Testis (tissue), 3 donors: ENCODE measurements around the gene RER1. TPM values are rescaled to one million over a fixed set of nuclear protein-coding genes. Genes with fewer than 3 reads are reported as not detected.

ENCODE experiments used
- DNase-seq: peaks from one replicate; pipeline ENCODE4 v3.0.0-alpha.2; 2019
- H3K27ac ChIP-seq, 2 donors: fragments of 200-600 bp; sonication (generic); one replicate each; pipeline ENCODE4 v1.5.1; 2019
- H3K27me3 ChIP-seq: fragments of 200-600 bp; sonication (generic); one replicate; pipeline ENCODE4 v1.5.1; 2019
- H3K36me3 ChIP-seq: fragments of 200-600 bp; sonication (generic); one replicate; pipeline ENCODE4 v1.5.1; 2017; ENCODE audit warnings: low read depth; ENCODE audit errors: missing control alignments
- H3K4me1 ChIP-seq: fragments of 200-600 bp; sonication (generic); one replicate; pipeline ENCODE4 v1.5.1; 2019
- H3K4me3 ChIP-seq, 2 donors: fragments of 200-600 bp; sonication (generic); one replicate each; pipeline ENCODE4 v1.5.1; 2017 to 2019
- H3K9me3 ChIP-seq: fragments of 200-600 bp; sonication (generic); one replicate; pipeline ENCODE4 v1.5.1; 2017
- POLR2A ChIP-seq: fragments of 450-650 bp; IDR thresholded peaks from one replicate; pipeline ENCODE4 v1.6.1; 2017; ENCODE audit warnings: antibody characterized with exemption, mild to moderate bottlenecking, moderate library complexity
- WGBS, 2 donors: methylation state at CpG; one replicate each; pipeline ENCODE4 v1.1.5; 2018; 5-methylcytosine and 5-hydroxymethylcytosine counted together
- intact Hi-C: fragments of 100-400 bp; cut with DNase I; formaldehyde crosslinking; loops from one replicate; pipeline ENCODE4 v1.15.1; 2023; ENCODE audit warnings: low total_unique reads
- polyA plus RNA-seq: library from polyadenylated mRNA; stranded (reverse); fragments of 350-450 nt; fragmentation: Illumina TruSeq; extraction: RNeasy Lipid Tissue Mini Kit (QIAGEN cat#74804); gene quantifications from one replicate; pipeline ENCODE4 v1.2.3, GENCODE V29; 2014; ENCODE audit warnings: low read depth, low replicate concordance; ENCODE audit not compliant: insufficient read depth
- total RNA-seq, 2 donors: library from RNA; depleted of rRNA; stranded (reverse); fragments of >200 nt; gene quantifications; one replicate each; pipeline ENCODE4 v1.2.3, GENCODE V29; 2016
- TF ChIP-seq, protein P1 (sequence below), 3 experiments: fragments of 450-650 bp in 2 of 3; fragments of 200-600 bp in 1 of 3; sonication (generic) in 1 of 3; IDR thresholded peaks; one replicate each; pipeline ENCODE4 v1.5.1; 2016 to 2019; ENCODE audit warnings: antibody characterized with exemption in 3 of 3, mild to moderate bottlenecking in 2 of 3, moderate library complexity in 1 of 3

Gene RER1
- total and polyA plus RNA-seq, 3 donors from 2014 or later = 89.9 to 262 (median 104) TPM

DNA sequence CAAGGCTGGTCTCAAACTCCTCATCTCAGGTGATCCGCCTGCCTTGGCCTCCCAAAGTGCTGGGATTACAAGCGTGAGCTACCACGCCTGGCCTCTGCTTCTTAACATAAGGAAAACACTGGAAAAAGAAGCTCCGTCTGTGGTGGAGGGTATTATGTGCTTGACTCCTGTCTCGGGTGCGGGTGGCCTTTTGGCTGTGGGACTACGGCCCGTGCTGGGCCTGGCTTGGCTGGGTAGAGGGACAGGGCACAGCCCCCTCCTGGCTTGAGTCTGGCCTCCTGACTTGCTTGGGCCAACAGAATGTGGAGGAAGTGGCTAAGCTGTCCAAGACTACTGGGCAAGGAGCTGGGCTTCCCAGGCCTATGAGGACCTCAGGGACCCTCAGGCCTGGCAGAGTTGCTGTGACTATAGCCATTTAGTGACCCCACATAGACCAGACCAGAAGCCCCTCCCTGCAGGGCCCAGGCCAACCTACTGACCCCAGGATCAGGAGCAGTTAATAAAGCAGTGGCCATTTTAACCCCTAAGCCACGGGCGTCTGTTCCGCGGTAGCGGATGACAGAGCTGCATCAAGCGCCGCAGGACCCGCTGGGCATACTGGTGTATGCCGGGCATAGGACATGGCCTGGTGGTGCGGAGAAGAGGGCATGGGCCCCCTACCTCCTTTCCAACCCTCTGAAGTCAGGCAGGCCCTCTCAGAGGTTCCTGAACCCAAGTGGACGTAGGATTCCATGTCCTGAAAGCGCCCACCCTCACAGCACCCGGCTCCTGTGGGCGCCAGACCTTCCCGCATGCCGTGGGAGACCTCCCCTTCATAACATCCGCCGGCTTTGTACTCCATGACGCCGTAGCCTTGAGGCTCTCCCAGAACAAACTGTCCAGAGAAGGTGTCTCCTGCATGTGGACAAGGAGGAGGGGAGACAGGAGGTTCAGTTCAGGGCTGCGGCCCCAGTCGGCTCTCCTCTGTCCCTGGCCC lies 4.7 kb upstream of the RER1 start:
- DNase-seq = no peak
- Histone ChIP-seq H3K9me3 (no peaks in the 10 kb centered on the region), H3K4me1 (peaks cover 8% of the 10 kb centered on the region), H3K27ac (no peak overlapping the region), H3K4me3 (no peak overlapping the region), H3K36me3 (no peaks in the 10 kb centered on the region), H3K27me3 (no peaks in the 10 kb centered on the region)
- intact Hi-C loops = loop anchor here (10.0 kb wide), 1 partner anchor 52 kb away; no protein-coding TSS in a partner anchor
- TF ChIP-seq, protein P1, sequence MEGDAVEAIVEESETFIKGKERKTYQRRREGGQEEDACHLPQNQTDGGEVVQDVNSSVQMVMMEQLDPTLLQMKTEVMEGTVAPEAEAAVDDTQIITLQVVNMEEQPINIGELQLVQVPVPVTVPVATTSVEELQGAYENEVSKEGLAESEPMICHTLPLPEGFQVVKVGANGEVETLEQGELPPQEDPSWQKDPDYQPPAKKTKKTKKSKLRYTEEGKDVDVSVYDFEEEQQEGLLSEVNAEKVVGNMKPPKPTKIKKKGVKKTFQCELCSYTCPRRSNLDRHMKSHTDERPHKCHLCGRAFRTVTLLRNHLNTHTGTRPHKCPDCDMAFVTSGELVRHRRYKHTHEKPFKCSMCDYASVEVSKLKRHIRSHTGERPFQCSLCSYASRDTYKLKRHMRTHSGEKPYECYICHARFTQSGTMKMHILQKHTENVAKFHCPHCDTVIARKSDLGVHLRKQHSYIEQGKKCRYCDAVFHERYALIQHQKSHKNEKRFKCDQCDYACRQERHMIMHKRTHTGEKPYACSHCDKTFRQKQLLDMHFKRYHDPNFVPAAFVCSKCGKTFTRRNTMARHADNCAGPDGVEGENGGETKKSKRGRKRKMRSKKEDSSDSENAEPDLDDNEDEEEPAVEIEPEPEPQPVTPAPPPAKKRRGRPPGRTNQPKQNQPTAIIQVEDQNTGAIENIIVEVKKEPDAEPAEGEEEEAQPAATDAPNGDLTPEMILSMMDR (IDR thresholded peaks at IDR 0.05) = no peak
- TF ChIP-seq POLR2A = no peak
- 92 to 94% methylated on average over 9 to 30 of the region's 30 CpGs for WGBS, 2 donors

DNA sequence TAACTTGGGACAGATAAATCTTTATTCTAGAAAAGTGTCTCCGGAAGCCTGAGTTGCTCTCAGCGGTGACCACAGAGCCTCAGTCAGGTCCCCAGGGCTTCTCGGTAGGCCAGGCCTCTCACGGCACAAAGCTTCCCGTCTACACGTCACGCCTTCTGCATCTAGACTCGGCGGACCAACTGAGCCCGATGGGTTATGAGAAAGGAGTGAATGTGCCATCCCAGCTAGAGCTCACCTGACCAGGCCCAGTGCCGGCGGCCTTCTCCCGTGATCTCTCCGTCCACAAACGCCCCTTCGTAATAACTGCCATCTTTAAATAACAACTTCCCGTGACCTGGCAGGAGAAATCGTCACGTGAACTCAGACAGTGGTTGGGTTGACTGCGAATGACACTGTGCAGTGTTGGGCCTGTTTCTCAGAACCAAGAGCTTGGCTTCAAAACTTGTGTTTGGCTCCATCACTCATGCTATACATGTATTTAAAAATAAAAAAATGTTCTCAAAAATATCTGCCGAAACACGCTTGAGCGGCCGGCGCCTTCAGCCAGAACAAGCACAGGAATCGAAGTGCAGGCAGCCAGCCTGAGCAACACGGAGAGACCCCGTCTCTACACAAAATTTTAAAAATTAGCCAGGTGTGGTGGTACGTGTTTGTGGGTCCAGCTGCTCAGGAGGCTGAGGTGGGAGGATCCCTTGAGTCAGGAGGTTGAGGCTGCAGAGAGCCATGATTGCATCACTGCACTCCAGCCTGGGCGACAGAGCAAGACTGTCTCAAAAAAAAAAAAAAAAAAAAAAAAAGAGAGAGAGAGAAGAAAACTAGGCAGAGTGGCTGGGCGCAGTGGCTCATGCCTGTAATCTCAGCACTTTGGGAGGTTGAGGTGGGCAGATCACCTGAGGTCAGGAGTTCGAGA lies 3.4 kb upstream of the RER1 start:
- H3K27me3 ChIP-seq = no peaks in the 10 kb centered on the region
- H3K4me1 ChIP-seq = peaks cover 19% of the 10 kb centered on the region
- WGBS, 2 donors = 95 to 96% methylated on average over 31 to 32 of the region's 32 CpGs
- DNase-seq = no peak
- H3K4me3 ChIP-seq = no peak overlapping the region
- TF ChIP-seq, protein P1 (IDR thresholded peaks at IDR 0.05) = no peak
- TF ChIP-seq POLR2A = no peak
- no peaks in the 10 kb centered on the region for H3K9me3 ChIP-seq
- intact Hi-C loops = loop anchor here (10.0 kb wide), 1 partner anchor 53 kb away; no protein-coding TSS in a partner anchor
- H3K36me3 ChIP-seq = no peaks in the 10 kb centered on the region
- no peak overlapping the region for H3K27ac ChIP-seq

DNA sequence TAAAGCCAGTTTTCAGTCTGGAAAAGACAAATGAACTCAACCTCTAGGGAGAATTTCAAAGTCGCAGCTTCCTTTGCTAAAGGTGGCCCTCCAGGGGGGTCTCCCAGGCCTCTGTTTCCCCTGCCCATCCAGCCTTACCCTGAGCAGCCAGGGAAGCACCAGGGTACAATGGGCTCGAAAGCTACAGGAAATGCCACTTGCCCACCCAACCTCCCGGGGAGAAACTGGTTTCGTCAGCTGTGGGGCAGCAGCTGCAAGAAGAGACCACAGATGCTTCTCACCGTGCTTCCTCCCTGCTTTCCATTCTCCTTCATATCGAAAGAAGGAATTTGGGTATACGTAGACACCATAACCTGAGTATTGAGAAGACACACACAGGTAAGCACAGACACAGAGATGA lies 2.0 kb upstream of the RER1 start:
- no peak for DNase-seq
- no peaks in the 10 kb centered on the region for H3K27me3 ChIP-seq
- no peak for TF ChIP-seq POLR2A
- TF ChIP-seq, protein P1 (IDR thresholded peaks at IDR 0.05) = no peak
- intact Hi-C loops = loop anchor here (10.0 kb wide), 1 partner anchor 55 kb away; no protein-coding TSS in a partner anchor
- H3K4me1 ChIP-seq = peaks cover 25% of the 10 kb centered on the region
- WGBS, 2 donors = 91 to 94% methylated on average over 7 of the region's 7 CpGs
- no peaks in the 10 kb centered on the region for H3K9me3 ChIP-seq
- H3K4me3 ChIP-seq = no peak overlapping the region
- no peaks in the 10 kb centered on the region for H3K36me3 ChIP-seq
- H3K27ac ChIP-seq = no peak overlapping the region

DNA sequence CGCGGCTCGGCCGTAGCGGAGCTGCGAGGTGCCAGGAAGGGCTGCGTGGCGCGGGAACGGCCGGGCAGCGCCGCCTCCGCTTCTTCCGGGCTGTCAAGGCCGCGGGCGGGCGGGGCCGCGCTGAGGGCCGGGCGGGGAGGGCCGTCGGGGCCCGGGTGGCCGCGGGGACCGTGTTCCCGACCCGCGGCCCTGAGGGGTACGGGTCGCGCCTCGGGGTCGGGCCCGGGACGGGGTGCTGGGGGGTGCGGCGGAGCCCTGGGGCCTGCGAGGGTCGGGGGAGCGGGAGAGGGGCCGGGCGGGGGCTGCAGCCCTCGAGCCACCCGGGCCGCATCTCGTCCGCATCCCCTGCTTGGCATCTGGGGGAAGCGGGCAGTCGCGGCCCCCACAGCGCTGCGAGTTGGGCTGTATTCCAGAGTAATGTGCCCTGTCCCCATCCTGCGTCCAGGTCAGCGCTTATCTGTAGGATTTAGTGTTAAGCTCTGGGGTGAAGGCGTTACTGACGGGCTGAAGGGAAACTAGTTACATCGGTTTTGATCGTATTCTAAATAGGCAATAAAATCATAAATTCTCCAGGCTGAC lies 379 bp downstream of the RER1 start:
- Histone ChIP-seq H3K27me3 (no peaks in the 10 kb centered on the region), H3K36me3 (no peaks in the 10 kb centered on the region), H3K4me3 (peak overlapping the region; percentile 89 to 94), H3K27ac (peak overlapping the region; percentile 69 to 89), H3K4me1 (peaks cover 25% of the 10 kb centered on the region), H3K9me3 (no peaks in the 10 kb centered on the region)
- 0% methylated on average over 16 of the region's 62 CpGs; no CpG with 5 or more reads in 1 of the 2 donors for WGBS, 2 donors
- DNase-seq = no peak
- intact Hi-C loops = no loop called here
- TF ChIP-seq POLR2A = no peak
- TF ChIP-seq, protein P1 (IDR thresholded peaks at IDR 0.05) = no peak
